HCT116 (cell line): ENCODE measurements around the gene TRIM31. TPM values are rescaled to one million over a fixed set of nuclear protein-coding genes. Genes with fewer than 3 reads are reported as not detected.

Source experiments
- ATAC-seq: fragments of 200-7000 bp; cut with Tn5 transposase; 2 replicates; pipeline ENCODE4 v1.9.1; 2020; ENCODE audit warnings: mild to moderate bottlenecking, moderate library complexity
- BruUV-seq: library from RNA; stranded (reverse); fragments of 400-500 nt; replicated peaks from 2 replicates; lab custom pipeline; 2021; lab: Mats Ljungman, UMichigan
- CTCF ChIA-PET: fragments of 300-600 bp; sonication (Branson Sonifier 250); formaldehyde crosslinking; loops from one replicate; lab custom pipeline; 2021; ENCODE audit warnings: antibody characterized with exemption; lab: Charles Lee
- POLR2A ChIA-PET: fragments of 300-600, 350-600 bp; sonication (Branson Sonifier 250); formaldehyde crosslinking; loops from one replicate; lab custom pipeline; 2021; ENCODE audit warnings: antibody characterized with exemption; lab: Charles Lee
- RAD21 ChIA-PET, 2 experiments: fragments of 300-600 bp; sonication (Branson Sonifier 250); formaldehyde crosslinking; loops; one replicate each; lab custom pipeline; 2023; ENCODE audit warnings: low total read pairs in 2 of 2; ENCODE audit not compliant: uncharacterized antibody in 2 of 2, unreplicated experiment in 2 of 2, low non-redundant PET in 1 of 2; lab: Charles Lee
- DNase-seq: peaks from one replicate; pipeline ENCODE4 v3.0.0-alpha.2; 2010; ENCODE audit warnings: low read depth, low spot score
- H2AFZ ChIP-seq: fragments of 200-600 bp; shearing (Covaris generic), sonication (generic); 2 replicates; pipeline ENCODE4 v1.6.1; 2017; ENCODE audit warnings: low read depth, mixed run types, mixed read lengths, antibody characterized with exemption, low read length; ENCODE audit not compliant: poor library complexity, severe bottlenecking
- H3K27ac ChIP-seq: 2 replicates; pipeline ENCODE4 v1.5.1; 2012; ENCODE audit warnings: low read depth, low read length
- H3K27me3 ChIP-seq: fragments of 200-600 bp; sonication (generic); 2 replicates; pipeline ENCODE4 v1.6.1; 2016; ENCODE audit warnings: mixed run types, low read length, mixed read lengths; ENCODE audit not compliant: insufficient read depth
- H3K36me3 ChIP-seq, 2 experiments: fragments of 200-500 bp in 1 of 2; fragments of 200-600 bp in 1 of 2; sonication (Bioruptor generic) in 1 of 2; sonication (generic) in 1 of 2; 2 replicates each; pipeline versions ENCODE4 v1.5.1 to v1.6.1; 2014 to 2016; ENCODE audit warnings: low read length in 2 of 2, inconsistent platforms in 1 of 2, mixed read lengths in 1 of 2, mixed run types in 1 of 2; ENCODE audit not compliant: insufficient read depth in 2 of 2, control insufficient read depth in 1 of 2
- H3K4me1 ChIP-seq, 2 experiments: fragments of 200-600 bp in 1 of 2; sonication (generic) in 1 of 2; 2 replicates each; pipeline versions ENCODE4 v1.5.1 to v1.6.1; 2012 to 2017; ENCODE audit warnings: low read length in 2 of 2, inconsistent platforms in 1 of 2, mild to moderate bottlenecking in 1 of 2, mixed read lengths in 1 of 2, mixed run types in 1 of 2, moderate library complexity in 1 of 2; ENCODE audit not compliant: insufficient read depth in 2 of 2, control insufficient read depth in 1 of 2
- H3K4me2 ChIP-seq: fragments of 200-600 bp; sonication (generic); 2 replicates; pipeline ENCODE4 v1.6.1; 2017; ENCODE audit warnings: mixed run types, low read length, mixed read lengths
- H3K4me3 ChIP-seq, 2 experiments: fragments of 200-600 bp in 1 of 2; sonication (generic) in 1 of 2; replicated peaks in 1 of 2; 2 replicates each; pipeline ENCODE4 v1.5.1; 2011 to 2016; ENCODE audit warnings: low read length in 2 of 2, control low read depth in 1 of 2, low read depth in 1 of 2, mild to moderate bottlenecking in 1 of 2, mixed read lengths in 1 of 2, mixed run types in 1 of 2
- H3K79me2 ChIP-seq: fragments of 200-600 bp; sonication (generic); 2 replicates; pipeline ENCODE4 v1.6.1; 2017; ENCODE audit warnings: mild to moderate bottlenecking, mixed run types, low read length, moderate library complexity, mixed read lengths; ENCODE audit not compliant: insufficient read depth
- H3K9ac ChIP-seq: fragments of 200-600 bp; sonication (generic); 2 replicates; pipeline ENCODE4 v1.6.1; 2016; ENCODE audit warnings: low read length, mixed read lengths
- H3K9me2 ChIP-seq: fragments of 200-600 bp; sonication (generic), shearing (Covaris generic); 2 replicates; pipeline ENCODE4 v1.6.1; 2017; ENCODE audit warnings: mixed run types, mild to moderate bottlenecking, moderate library complexity; ENCODE audit not compliant: insufficient read depth
- H3K9me3 ChIP-seq, 2 experiments: fragments of 200-500 bp in 1 of 2; fragments of 200-600 bp in 1 of 2; sonication (Bioruptor generic) in 1 of 2; sonication (generic) in 1 of 2; 2 replicates each; pipeline ENCODE4 v1.6.1; 2014 to 2017; ENCODE audit warnings: low read length in 2 of 2, mixed read lengths in 2 of 2, inconsistent platforms in 1 of 2, low read depth in 1 of 2, mild to moderate bottlenecking in 1 of 2, mixed run types in 1 of 2, moderate library complexity in 1 of 2; ENCODE audit not compliant: control insufficient read depth in 1 of 2, insufficient read depth in 1 of 2
- H4K20me1 ChIP-seq: fragments of 200-600 bp; sonication (generic), shearing (Covaris generic); 2 replicates; pipeline ENCODE4 v1.6.1; 2017; ENCODE audit warnings: mixed run types, mild to moderate bottlenecking, moderate library complexity; ENCODE audit not compliant: insufficient read depth
- CBX3 ChIP-seq: IDR thresholded peaks from 2 replicates; pipeline ENCODE4 v1.6.1; 2012; ENCODE audit warnings: low read depth
- ELF1 ChIP-seq: IDR thresholded peaks from 2 replicates; pipeline ENCODE4 v1.6.1; 2012; ENCODE audit warnings: low read depth, borderline replicate concordance
- EZH2 ChIP-seq: fragments of 200-600 bp; sonication (generic); IDR thresholded peaks from 2 replicates; pipeline ENCODE4 v1.6.1; 2017; ENCODE audit warnings: antibody characterized with exemption, mixed run types
- EZH2phosphoT487 ChIP-seq: fragments of 200-600 bp; IDR thresholded peaks from 2 replicates; pipeline ENCODE4 v1.6.1; 2018; ENCODE audit warnings: antibody characterized with exemption, borderline replicate concordance
- FOSL1 ChIP-seq: IDR thresholded peaks from 2 replicates; pipeline ENCODE4 v1.6.1; 2012; ENCODE audit warnings: low read depth
- SIN3A ChIP-seq: IDR thresholded peaks from 2 replicates; pipeline ENCODE4 v1.6.1; 2012; ENCODE audit warnings: low read depth
- TCF7L2 ChIP-seq: IDR thresholded peaks from 2 replicates; pipeline ENCODE4 v1.7.0; 2011; ENCODE audit warnings: borderline replicate concordance, inconsistent platforms; ENCODE audit not compliant: insufficient read depth, insufficient read length; ENCODE audit errors: extremely low read depth
- ZFX ChIP-seq: fragments of 450-650 bp; IDR thresholded peaks from 2 replicates; pipeline ENCODE4 v1.6.1; 2017
- ZNF274 ChIP-seq: fragments of 200-500 bp; sonication (Bioruptor generic); IDR thresholded peaks from 2 replicates; pipeline ENCODE4 v1.6.1; 2014; ENCODE audit warnings: mild to moderate bottlenecking, low read depth, low read length, inconsistent platforms
- intact Hi-C: fragments of 100-400 bp; cut with micrococcal nuclease; formaldehyde crosslinking; loops from 2 replicates; pipeline ENCODE4 v1.10.0; 2022
- total RNA-seq: library from RNA; stranded (reverse); gene quantifications from one replicate; pipeline ENCODE4 v1.2.1, GENCODE V29; 2021; ENCODE audit not compliant: unreplicated experiment
- TF ChIP-seq, protein P1 (sequence below): IDR thresholded peaks from 2 replicates; pipeline ENCODE4 v1.6.1; 2012
- TF ChIP-seq, protein P2 (sequence below): IDR thresholded peaks from 2 replicates; pipeline ENCODE4 v1.6.1; 2011; ENCODE audit warnings: mild to moderate bottlenecking, low read length, moderate library complexity; ENCODE audit not compliant: insufficient replicate concordance; ENCODE audit errors: extremely low read depth

The TRIM31 gene
- total RNA-seq, 1 experiment from 2014 or later, result not detected

DNA sequence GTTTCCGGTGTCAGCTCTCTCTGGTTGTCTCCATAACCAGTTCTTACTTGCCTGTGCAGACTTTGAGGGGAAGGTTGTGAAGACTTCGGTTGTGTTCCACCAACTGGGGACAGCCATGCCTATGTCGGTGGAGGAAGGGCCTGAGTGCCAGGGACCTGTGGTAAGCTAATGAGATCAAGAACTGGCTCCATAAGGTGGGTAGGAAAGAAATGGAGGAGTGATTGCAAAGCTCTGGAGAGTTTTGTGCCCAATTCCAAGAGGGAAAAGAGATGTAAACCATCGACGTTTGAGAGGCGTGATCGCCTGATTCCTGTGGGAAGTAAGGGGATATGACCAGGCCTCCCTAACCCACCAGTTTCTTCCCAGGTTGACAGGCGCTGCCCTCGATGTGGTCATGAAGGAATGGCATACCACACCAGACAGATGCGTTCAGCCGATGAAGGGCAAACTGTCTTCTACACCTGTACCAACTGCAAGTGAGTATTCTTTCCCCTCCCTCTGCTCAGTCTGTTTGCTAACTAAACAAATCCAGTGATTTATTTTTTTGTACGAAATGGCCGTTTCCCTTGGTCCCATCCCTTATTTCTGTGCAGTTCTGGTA, 50.9 kb downstream of the TRIM31 start:
- Histone ChIP-seq H4K20me1 (no peaks in the 10 kb centered on the region), H3K27me3 (no peaks in the 10 kb centered on the region), H2AFZ (peak overlapping the region; percentile 23), H3K4me2 (peak overlapping the region; percentile 96), H3K9me2 (no peaks in the 10 kb centered on the region), H3K27ac (peak overlapping the region; percentile 62), H3K36me3 (peaks cover 0 to 13% of the 10 kb centered on the region in 2 experiments; a peak in 3 of 4 replicates), H3K79me2 (peaks cover 41% of the 10 kb centered on the region), H3K4me1 (peaks cover 14 to 23% of the 10 kb centered on the region in 2 experiments; a peak in 3 of 4 replicates), H3K9me3 (no peaks in the 10 kb centered on the region), H3K9ac (peak overlapping the region; percentile 97), H3K4me3 (peak overlapping the region; percentile 93 to 100)
- ChIA-PET CTCF (no interaction called here), RAD21 (interaction anchor here in 1 of 2 experiments (1.3 kb wide), 1 partner anchor 40 kb away, joined by 4 read pairs; no protein-coding TSS in a partner anchor), POLR2A (interaction anchor here (1.1 to 2.3 kb wide), 2 partner anchors 30 to 40 kb away, joined by 4 to 6 read pairs; no protein-coding TSS in a partner anchor)
- ATAC-seq (peak; percentile 16; the same call in 1 of the 2 replicates), DNase-seq (no peak)
- intact Hi-C loops, result no loop called here
- no TSS peak for BruUV-seq
- no peak for TF ChIP-seq EZH2
- TF ChIP-seq ELF1, result no peak
- no peak for TF ChIP-seq EZH2phosphoT487
- TF ChIP-seq FOSL1, result no peak
- TF ChIP-seq, protein P1, sequence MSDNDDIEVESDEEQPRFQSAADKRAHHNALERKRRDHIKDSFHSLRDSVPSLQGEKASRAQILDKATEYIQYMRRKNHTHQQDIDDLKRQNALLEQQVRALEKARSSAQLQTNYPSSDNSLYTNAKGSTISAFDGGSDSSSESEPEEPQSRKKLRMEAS, result no peak
- no peak for TF ChIP-seq ZFX
- no peak for TF ChIP-seq CBX3
- TF ChIP-seq SIN3A, result no peak
- TF ChIP-seq TCF7L2, result no peak
- TF ChIP-seq, protein P2, sequence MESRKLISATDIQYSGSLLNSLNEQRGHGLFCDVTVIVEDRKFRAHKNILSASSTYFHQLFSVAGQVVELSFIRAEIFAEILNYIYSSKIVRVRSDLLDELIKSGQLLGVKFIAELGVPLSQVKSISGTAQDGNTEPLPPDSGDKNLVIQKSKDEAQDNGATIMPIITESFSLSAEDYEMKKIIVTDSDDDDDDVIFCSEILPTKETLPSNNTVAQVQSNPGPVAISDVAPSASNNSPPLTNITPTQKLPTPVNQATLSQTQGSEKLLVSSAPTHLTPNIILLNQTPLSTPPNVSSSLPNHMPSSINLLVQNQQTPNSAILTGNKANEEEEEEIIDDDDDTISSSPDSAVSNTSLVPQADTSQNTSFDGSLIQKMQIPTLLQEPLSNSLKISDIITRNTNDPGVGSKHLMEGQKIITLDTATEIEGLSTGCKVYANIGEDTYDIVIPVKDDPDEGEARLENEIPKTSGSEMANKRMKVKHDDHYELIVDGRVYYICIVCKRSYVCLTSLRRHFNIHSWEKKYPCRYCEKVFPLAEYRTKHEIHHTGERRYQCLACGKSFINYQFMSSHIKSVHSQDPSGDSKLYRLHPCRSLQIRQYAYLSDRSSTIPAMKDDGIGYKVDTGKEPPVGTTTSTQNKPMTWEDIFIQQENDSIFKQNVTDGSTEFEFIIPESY, result no peak
- TF ChIP-seq ZNF274, result no peak
